ENCODE data around the gene HTR3A.

DNA sequence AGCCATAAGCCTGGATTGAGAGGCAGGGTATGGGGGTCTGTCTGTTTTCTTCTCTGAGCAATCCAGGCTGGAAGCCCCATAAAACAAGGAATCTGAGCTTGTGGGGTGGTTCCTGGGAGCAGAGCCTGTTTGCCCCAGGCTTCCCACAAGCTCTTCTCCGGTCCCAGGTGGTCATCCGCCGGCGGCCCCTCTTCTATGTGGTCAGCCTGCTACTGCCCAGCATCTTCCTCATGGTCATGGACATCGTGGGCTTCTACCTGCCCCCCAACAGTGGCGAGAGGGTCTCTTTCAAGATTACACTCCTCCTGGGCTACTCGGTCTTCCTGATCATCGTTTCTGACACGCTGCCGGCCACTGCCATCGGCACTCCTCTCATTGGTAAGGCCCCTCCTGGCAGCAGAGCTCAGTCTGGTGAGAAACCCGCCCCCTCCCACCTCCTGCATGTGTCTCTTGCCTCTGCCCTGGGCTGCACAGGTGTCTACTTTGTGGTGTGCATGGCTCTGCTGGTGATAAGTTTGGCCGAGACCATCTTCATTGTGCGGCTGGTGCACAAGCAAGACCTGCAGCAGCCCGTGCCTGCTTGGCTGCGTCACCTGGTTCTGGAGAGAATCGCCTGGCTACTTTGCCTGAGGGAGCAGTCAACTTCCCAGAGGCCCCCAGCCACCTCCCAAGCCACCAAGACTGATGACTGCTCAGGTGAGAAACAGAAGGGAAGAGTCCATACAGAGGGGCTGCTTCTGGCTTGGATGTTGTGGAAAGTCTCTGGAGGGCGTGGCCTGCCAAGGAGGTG lies 11.6 kb downstream of the HTR3A start:
- TF ChIP-seq CTCF (IDR thresholded peaks at IDR 0.05) (no peak), POLR2A (IDR thresholded peaks at IDR 0.05) (no peak), POLR2AphosphoS5 (IDR thresholded peaks at IDR 0.05) (no peak)
